GM12878 (cell line): ENCODE results near the gene PNRC1. TPM values are rescaled to one million over a fixed set of nuclear protein-coding genes. Genes with fewer than 3 reads are reported as not detected.
A peak's percentile ranks its signal among the peaks of the same experiment; 100 is the strongest.

Experiments used
- ATAC-seq: fragments of 200-7000 bp; cut with Tn5 transposase; 3 replicates; pipeline ENCODE4 v1.9.1; 2020; ENCODE audit warnings: mild to moderate bottlenecking, moderate library complexity
- BruUV-seq: library from RNA; stranded (reverse); fragments of 400-500 nt; replicated peaks from 2 replicates; lab custom pipeline; 2021; lab: Mats Ljungman, UMichigan
- CTCF ChIA-PET: fragments of 300-600 bp; sonication (Branson Sonifier 250); formaldehyde crosslinking; extraction: SDS; loops from one replicate; lab custom pipeline; 2021; ENCODE audit warnings: inconsistent platforms; lab: Yijun Ruan, JAX
- POLR2A ChIA-PET: fragments of 350-600 bp; formaldehyde crosslinking; extraction: SDS; loops from one replicate; lab custom pipeline; 2021; ENCODE audit warnings: inconsistent platforms; lab: Charles Lee
- RAD21 ChIA-PET: fragments of 300-600 bp; sonication (Branson Sonifier 250); formaldehyde crosslinking; loops from one replicate; lab custom pipeline; 2023; ENCODE audit warnings: antibody characterized with exemption; ENCODE audit not compliant: unreplicated experiment; lab: Charles Lee
- SMC1A ChIA-PET: fragments of 300-600 bp; sonication (Branson Sonifier 250); formaldehyde crosslinking; loops from one replicate; lab custom pipeline; 2023; ENCODE audit not compliant: unreplicated experiment, uncharacterized antibody; lab: Charles Lee
- DNase-seq: peaks from one replicate; pipeline ENCODE4 v3.0.0-alpha.2; 2011; ENCODE audit warnings: low read depth, low spot score
- FAIRE-seq: peaks from 3 replicates; lab custom pipeline; 2011; peaks lifted over from hg19 to GRCh38; lab: Jason Lieb, UNC
- H2AFZ ChIP-seq: 2 replicates; pipeline ENCODE4 v1.6.0; 2011; ENCODE audit warnings: low read depth, low read length, control low read depth; ENCODE audit not compliant: control insufficient read depth
- H3K27ac ChIP-seq: 2 replicates; pipeline ENCODE4 v1.5.1; 2011; ENCODE audit warnings: control low read depth; ENCODE audit not compliant: control insufficient read depth, insufficient read depth
- H3K27me3 ChIP-seq, 2 experiments: replicated peaks in 1 of 2; 2 replicates each; pipeline versions ENCODE4 v1.6.0 to v1.6.1; 2011; ENCODE audit warnings: low read length in 1 of 2; ENCODE audit not compliant: control insufficient read depth in 2 of 2, insufficient read depth in 2 of 2
- H3K36me3 ChIP-seq, 2 experiments: 2 replicates each; pipeline ENCODE4 v1.5.1; 2011; ENCODE audit warnings: low read length in 1 of 2; ENCODE audit not compliant: control insufficient read depth in 2 of 2, insufficient read depth in 2 of 2
- H3K4me1 ChIP-seq: 2 replicates; pipeline ENCODE4 v1.6.1; 2011; ENCODE audit warnings: mild to moderate bottlenecking, low read length, moderate library complexity, mixed read lengths; ENCODE audit not compliant: control insufficient read depth, insufficient read depth
- H3K4me2 ChIP-seq: 2 replicates; pipeline ENCODE4 v1.6.0; 2011; ENCODE audit warnings: control low read depth; ENCODE audit not compliant: control insufficient read depth, insufficient read depth
- H3K4me3 ChIP-seq: fragments of 200-600 bp; sonication (generic); 2 replicates; pipeline ENCODE4 v1.5.1; 2016
- H3K79me2 ChIP-seq: 2 replicates; pipeline ENCODE4 v1.6.0; 2011; ENCODE audit warnings: low read length; ENCODE audit not compliant: control insufficient read depth, insufficient read depth
- H3K9ac ChIP-seq: 2 replicates; pipeline ENCODE4 v1.8.0; 2011; ENCODE audit warnings: low read length, control low read depth, mixed read lengths; ENCODE audit not compliant: control insufficient read depth, insufficient read depth
- H3K9me3 ChIP-seq: replicated peaks from 3 replicates; pipeline ENCODE4 v1.5.1; 2011; ENCODE audit warnings: mild to moderate bottlenecking, low read length; ENCODE audit not compliant: control insufficient read depth, insufficient read depth
- H4K20me1 ChIP-seq: 2 replicates; pipeline ENCODE4 v1.6.0; 2011; ENCODE audit not compliant: control insufficient read depth, insufficient read depth
- BRCA1 ChIP-seq: IDR thresholded peaks from 2 replicates; pipeline ENCODE4 v1.6.1; 2011; ENCODE audit warnings: low read depth, low read length, improper control_type of control experiment
- CUX1 ChIP-seq: IDR thresholded peaks from 2 replicates; pipeline ENCODE4 v1.6.1; 2012; ENCODE audit warnings: improper control_type of control experiment, low read depth, low read length; ENCODE audit not compliant: insufficient replicate concordance
- DPF2 ChIP-seq: fragments of 450-650 bp; IDR thresholded peaks from 2 replicates; pipeline ENCODE4 v1.6.1; 2017; ENCODE audit warnings: mild to moderate bottlenecking
- ELK1 ChIP-seq: IDR thresholded peaks from 2 replicates; pipeline ENCODE4 v1.6.1; 2012; ENCODE audit warnings: low read depth, low read length, improper control_type of control experiment
- GATAD2B ChIP-seq: fragments of 450-650 bp; conservative IDR thresholded peaks from 2 replicates; pipeline ENCODE4 v1.6.1; 2017; ENCODE audit warnings: low read depth, mild to moderate bottlenecking, moderate library complexity
- HDAC6 ChIP-seq: fragments of 200-600 bp; sonication (generic); IDR thresholded peaks from one replicate; pipeline ENCODE4 v1.8.0; 2017; ENCODE audit warnings: antibody characterized with exemption; ENCODE audit not compliant: unreplicated experiment
- IKZF1 ChIP-seq: fragments of 450-650 bp; conservative IDR thresholded peaks from 2 replicates; pipeline ENCODE4 v1.6.1; 2017; ENCODE audit warnings: antibody characterized with exemption, mild to moderate bottlenecking
- LARP7 ChIP-seq: fragments of 450-650 bp; IDR thresholded peaks from 2 replicates; pipeline ENCODE4 v1.6.1; 2017; ENCODE audit warnings: mild to moderate bottlenecking
- MEF2B ChIP-seq: fragments of 450-650 bp; IDR thresholded peaks from 2 replicates; pipeline ENCODE4 v1.6.1; 2018; ENCODE audit warnings: mild to moderate bottlenecking, moderate library complexity; ENCODE audit not compliant: partially characterized antibody, poor library complexity, severe bottlenecking
- RFX5 ChIP-seq: IDR thresholded peaks from 2 replicates; pipeline ENCODE4 v1.6.1; 2011; ENCODE audit warnings: low read depth, low read length, improper control_type of control experiment
- SUZ12 ChIP-seq: fragments of 200-600 bp; sonication (generic); IDR thresholded peaks from one replicate; pipeline ENCODE4 v1.6.1; 2018; ENCODE audit warnings: antibody characterized with exemption, mild to moderate bottlenecking; ENCODE audit not compliant: unreplicated experiment
- TCF7 ChIP-seq: IDR thresholded peaks from 2 replicates; pipeline ENCODE4 v1.6.1; 2014; ENCODE audit warnings: antibody characterized with exemption, borderline replicate concordance
- WGBS: methylation state at CpG from one replicate; pipeline ENCODE4 v1.1.6; 2016; ENCODE audit warnings: low lambda C conversion rate; ENCODE audit not compliant: insufficient replicate concordance, insufficient coverage; ENCODE audit errors: missing lambda C conversion rate; 5-methylcytosine and 5-hydroxymethylcytosine counted together
- in situ Hi-C: fragments of 300-500 bp; cut with MboI; formaldehyde crosslinking; loops from 9 replicates; pipeline ENCODE4 v1.14.3; 2018; ENCODE audit warnings: mixed read lengths
- intact Hi-C: fragments of 100-400 bp; cut with micrococcal nuclease; formaldehyde crosslinking; loops from one replicate; pipeline ENCODE4 v1.14.2; 2022; ENCODE audit not compliant: unreplicated experiment
- polyA plus RNA-seq, 11 experiments: library from polyadenylated mRNA; depleted of rRNA in 4 of 11; unstranded in 6 of 11; stranded (reverse) in 5 of 11; fragments of >200 nt; fragmentation: Nextera tagmentation in 4 of 11; fragmentation: Illumina TruSeq in 1 of 11; extraction: Ambion mirVana in 4 of 11; extraction: Trizol in 1 of 11; gene quantifications; 1 replicate in 1 of 11; 2 replicates in 10 of 11; pipeline versions ENCODE4 v1.2.1 to v1.2.3, GENCODE V29; 2011 to 2016; ENCODE audit warnings: inconsistent platforms in 2 of 11, missing spikeins in 2 of 11, low read depth in 1 of 11
- total RNA-seq, 4 experiments: library from RNA; depleted of rRNA in 3 of 4; stranded (reverse); fragments of >200 nt in 3 of 4; fragmentation: Illumina TruSeq in 1 of 4; extraction: Trizol in 1 of 4; gene quantifications; 2 replicates each; pipeline versions ENCODE4 v1.2.1 to v1.2.3, GENCODE V29; 2013 to 2021

PNRC1 gene
- total and polyA plus RNA-seq, 10 of the 15 experiments (the other 5 are each of a cell fraction or from before 2014, with no cell fraction given), result 7.6 to 66.0 (median 33.1) TPM

GRCh38 chr6:89117211-89118108 is 36.9 kb downstream of the PNRC1 start, which contains the start of gene SRSF12:
SRSF12 (minus strand) TSS chr6:89118071; CDS start chr6:89117887, 184 bp downstream.
- Histone ChIP-seq H3K79me2 (no peaks in the 10 kb centered on the region), H3K4me3 (peak within 1 kb of the TSS; percentile 34; the same call in 1 of the 2 replicates), H3K27ac (no peak within 1 kb of the TSS), H3K36me3 (no peaks in the 10 kb centered on the region), H3K4me2 (peak within 1 kb of the TSS; percentile 89), H3K9me3 (no peaks in the 10 kb centered on the region), H3K4me1 (no peaks in the 10 kb centered on the region), H2AFZ (peak within 1 kb of the TSS; percentile 74), H4K20me1 (no peaks in the 10 kb centered on the region), H3K9ac (no peak within 1 kb of the TSS), H3K27me3 (peaks cover 0 to 4% of the 10 kb centered on the region in 2 experiments; a peak in 1 of 4 replicates)
- in situ Hi-C loops (no loop called here), intact Hi-C loops (no loop called here)
- ChIA-PET SMC1A (interaction anchor here (0.6 to 1.2 kb wide), 5 partner anchors 9 to 1246 kb away, joined by 3 to 4 read pairs (median 3); no protein-coding TSS in a partner anchor), RAD21 (no interaction called here), POLR2A (interaction anchor here (0.6 kb wide), 1 partner anchor 51 kb away, joined by 3 read pairs; no protein-coding TSS in a partner anchor), CTCF (interaction anchor here (0.6 to 1.1 kb wide), 3 partner anchors 25 to 315 kb away, joined by 3 to 4 read pairs (median 3); no protein-coding TSS in a partner anchor)
- no peak for TF ChIP-seq RFX5
- TF ChIP-seq GATAD2B, result peak; percentile 65
- peak; percentile 38 for TF ChIP-seq IKZF1
- TF ChIP-seq MEF2B, result no peak
- TF ChIP-seq BRCA1, result no peak
- no peak for TF ChIP-seq CUX1
- peak; percentile 98 for TF ChIP-seq HDAC6
- peak; percentile 64 for TF ChIP-seq LARP7
- peak; percentile 30; the same call in 1 of the 2 replicates for TF ChIP-seq DPF2
- TF ChIP-seq ELK1, result no peak
- peak; percentile 52 for TF ChIP-seq SUZ12
- no peak for TF ChIP-seq TCF7
- DNase-seq, result no peak
- WGBS, result under 1% methylated on average over 59 of the region's 106 CpGs
- FAIRE-seq, result peak; percentile 27
- ATAC-seq, result peak; percentile 96
- no TSS peak for BruUV-seq
